Astrocyte (in vitro differentiated cells and primary cell): Measurements from ENCODE around the gene ALPK3. TPM values are rescaled to one million over a fixed set of nuclear protein-coding genes. Genes with fewer than 3 reads are reported as not detected.

Experiments used
- DNase-seq: peaks from one replicate; pipeline ENCODE4 v3.0.0-alpha.2; 2010; ENCODE audit warnings: low read depth
- FAIRE-seq: peaks from 2 replicates; lab custom pipeline; 2011; peaks lifted over from hg19 to GRCh38; lab: Jason Lieb, UNC
- H2AFZ ChIP-seq: 2 replicates; pipeline ENCODE4 v1.6.0; 2012; ENCODE audit warnings: low read depth, low read length, inconsistent platforms
- H3K27ac ChIP-seq: 2 replicates; pipeline ENCODE4 v1.5.1; 2011; ENCODE audit warnings: low read depth, low read length, inconsistent platforms
- H3K27me3 ChIP-seq: 2 replicates; pipeline ENCODE4 v1.6.0; 2011; ENCODE audit warnings: low read length, inconsistent platforms; ENCODE audit not compliant: insufficient read depth
- H3K36me3 ChIP-seq: 2 replicates; pipeline ENCODE4 v1.5.1; 2011; ENCODE audit warnings: low read length, inconsistent platforms; ENCODE audit not compliant: insufficient read depth
- H3K4me1 ChIP-seq: 2 replicates; pipeline ENCODE4 v1.5.1; 2011; ENCODE audit warnings: low read length, inconsistent platforms; ENCODE audit not compliant: insufficient read depth
- H3K4me2 ChIP-seq: 2 replicates; pipeline ENCODE4 v1.6.0; 2012; ENCODE audit warnings: low read length, inconsistent platforms
- H3K4me3 ChIP-seq: 2 replicates; pipeline ENCODE4 v1.5.1; 2011; ENCODE audit warnings: low read depth, mild to moderate bottlenecking, low read length, inconsistent platforms; ENCODE audit not compliant: insufficient read depth
- H3K79me2 ChIP-seq: 2 replicates; pipeline ENCODE4 v1.6.0; 2012; ENCODE audit warnings: mild to moderate bottlenecking, low read length, inconsistent platforms; ENCODE audit not compliant: insufficient read depth
- H3K9ac ChIP-seq: 2 replicates; pipeline ENCODE4 v1.6.0; 2012; ENCODE audit warnings: mild to moderate bottlenecking, low read length, inconsistent platforms
- H3K9me3 ChIP-seq: 2 replicates; pipeline ENCODE4 v1.5.1; 2012; ENCODE audit warnings: low read depth, mild to moderate bottlenecking, low read length, inconsistent platforms; ENCODE audit not compliant: insufficient read depth
- H4K20me1 ChIP-seq: 2 replicates; pipeline ENCODE4 v1.6.0; 2012; ENCODE audit warnings: low read length, inconsistent platforms; ENCODE audit not compliant: insufficient read depth
- H3K27ac Mint-ChIP-seq: one replicate; pipeline ENCODE4 v1.8.0; 2021; ENCODE audit warnings: mild to moderate bottlenecking, mixed read lengths; ENCODE audit not compliant: unreplicated experiment
- H3K27me3 Mint-ChIP-seq: one replicate; pipeline ENCODE4 v1.8.0; 2021; ENCODE audit warnings: low read depth, mixed read lengths; ENCODE audit not compliant: unreplicated experiment
- H3K36me3 Mint-ChIP-seq: one replicate; pipeline ENCODE4 v1.8.0; 2021; ENCODE audit warnings: low read depth, mixed read lengths; ENCODE audit not compliant: unreplicated experiment
- H3K4me1 Mint-ChIP-seq: one replicate; pipeline ENCODE4 v1.8.0; 2021; ENCODE audit warnings: low read depth, mixed read lengths; ENCODE audit not compliant: unreplicated experiment
- H3K4me3 Mint-ChIP-seq: one replicate; pipeline ENCODE4 v1.8.0; 2021; ENCODE audit warnings: mild to moderate bottlenecking, moderate library complexity, mixed read lengths; ENCODE audit not compliant: unreplicated experiment
- H3K9me3 Mint-ChIP-seq: one replicate; pipeline ENCODE4 v1.8.0; 2021; ENCODE audit warnings: mild to moderate bottlenecking, mixed read lengths; ENCODE audit not compliant: unreplicated experiment
- CTCF ChIP-seq: IDR thresholded peaks from 2 replicates; pipeline ENCODE4 v1.5.1; 2011; ENCODE audit warnings: low read depth, mild to moderate bottlenecking, inconsistent platforms, low read length, moderate library complexity; ENCODE audit not compliant: insufficient read depth
- EZH2 ChIP-seq: IDR thresholded peaks from 2 replicates; pipeline ENCODE4 v1.6.1; 2012; ENCODE audit warnings: mild to moderate bottlenecking, low read length, inconsistent platforms; ENCODE audit not compliant: insufficient read depth
- total RNA-seq: library from RNA; stranded (reverse); gene quantifications from 2 replicates; pipeline ENCODE4 v1.2.1, GENCODE V29; 2021

Gene ALPK3
- total RNA-seq, 1 donor from 2014 or later: 9.1 TPM

- H3K4me3 Mint-ChIP-seq: no peak overlapping the region
- Histone ChIP-seq H3K9me3 (no peaks in the 10 kb centered on the region), H3K27me3 (no peaks in the 10 kb centered on the region), H3K4me2 (no peak overlapping the region), H3K4me1 (no peaks in the 10 kb centered on the region), H4K20me1 (no peaks in the 10 kb centered on the region), H3K79me2 (no peaks in the 10 kb centered on the region), H3K27ac (no peak overlapping the region), H3K36me3 (no peaks in the 10 kb centered on the region), H3K4me3 (no peak overlapping the region), H3K9ac (no peak overlapping the region), H2AFZ (no peak overlapping the region)
- H3K27ac Mint-ChIP-seq: no peak overlapping the region
- no peak for TF ChIP-seq EZH2
- TF ChIP-seq CTCF: no peak
- H3K27me3 Mint-ChIP-seq: peaks cover 2% of the 10 kb centered on the region
- DNase-seq (no peak), FAIRE-seq (no peak)
- H3K4me1 Mint-ChIP-seq: no peaks in the 10 kb centered on the region
- no peaks in the 10 kb centered on the region for H3K36me3 Mint-ChIP-seq
- peaks cover 5% of the 10 kb centered on the region for H3K9me3 Mint-ChIP-seq
Observed at GRCh38 chr15:84852212-84852611, 35.1 kb downstream of the ALPK3 start.

GRCh38 chr15:84855136-84855535 lies 38.0 kb downstream of the ALPK3 start:
- Mint-ChIP-seq H3K9me3 (no peaks in the 10 kb centered on the region), H3K4me1 (no peaks in the 10 kb centered on the region), H3K27me3 (peaks cover 3% of the 10 kb centered on the region), H3K27ac (no peak overlapping the region), H3K4me3 (no peak overlapping the region), H3K36me3 (peaks cover 2% of the 10 kb centered on the region)
- Histone ChIP-seq H3K4me3 (no peak overlapping the region), H3K4me1 (no peaks in the 10 kb centered on the region), H3K27me3 (no peaks in the 10 kb centered on the region), H4K20me1 (no peaks in the 10 kb centered on the region), H3K4me2 (no peak overlapping the region), H2AFZ (no peak overlapping the region), H3K79me2 (no peaks in the 10 kb centered on the region), H3K36me3 (no peaks in the 10 kb centered on the region), H3K27ac (no peak overlapping the region), H3K9ac (no peak overlapping the region), H3K9me3 (no peaks in the 10 kb centered on the region)
- DNase-seq (no peak), FAIRE-seq (no peak)
- TF ChIP-seq EZH2 (no peak), CTCF (no peak)

DNA sequence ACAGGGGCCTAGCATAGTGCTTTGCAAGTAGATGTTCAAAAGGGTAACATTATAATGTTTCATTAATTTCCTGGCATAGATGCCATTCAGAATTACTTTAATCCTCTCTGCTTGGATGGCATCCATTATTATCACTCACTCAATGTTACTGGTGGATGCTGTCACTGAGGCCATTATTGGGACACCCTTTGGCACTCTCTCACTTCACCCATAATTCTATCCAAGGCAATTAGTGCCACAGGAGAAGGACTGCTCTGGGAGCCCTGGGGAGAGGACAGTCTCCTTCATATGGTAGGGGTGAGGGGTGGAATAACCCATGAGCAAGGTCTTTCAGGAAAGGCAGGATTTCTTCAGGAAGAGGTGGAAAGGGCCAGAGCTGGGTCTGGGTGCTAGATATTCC lies 38.6 kb downstream of the ALPK3 start:
- Histone ChIP-seq H3K9me3 (no peaks in the 10 kb centered on the region), H3K9ac (no peak overlapping the region), H3K4me1 (no peaks in the 10 kb centered on the region), H4K20me1 (no peaks in the 10 kb centered on the region), H3K4me3 (no peak overlapping the region), H3K79me2 (no peaks in the 10 kb centered on the region), H3K27me3 (no peaks in the 10 kb centered on the region), H3K36me3 (no peaks in the 10 kb centered on the region), H3K4me2 (no peak overlapping the region), H2AFZ (no peak overlapping the region), H3K27ac (no peak overlapping the region)
- H3K9me3 Mint-ChIP-seq: no peaks in the 10 kb centered on the region
- peaks cover 5% of the 10 kb centered on the region for H3K27me3 Mint-ChIP-seq
- no peaks in the 10 kb centered on the region for H3K4me1 Mint-ChIP-seq
- H3K36me3 Mint-ChIP-seq: peaks cover 2% of the 10 kb centered on the region
- DNase-seq (no peak), FAIRE-seq (no peak)
- no peak overlapping the region for H3K27ac Mint-ChIP-seq
- no peak overlapping the region for H3K4me3 Mint-ChIP-seq
- TF ChIP-seq CTCF (no peak), EZH2 (no peak)
